K562 (cell line): ENCODE data around the gene NRP1. TPM values are rescaled to one million over a fixed set of nuclear protein-coding genes. Genes with fewer than 3 reads are reported as not detected.

Experiments
- ATAC-seq: fragments of 200-7000 bp; cut with Tn5 transposase; 3 replicates; pipeline ENCODE4 v1.9.1; 2020; ENCODE audit warnings: moderate library complexity
- BruUV-seq: library from RNA; stranded (reverse); fragments of 400-500 nt; replicated peaks from 2 replicates; lab custom pipeline; 2021; lab: Mats Ljungman, UMichigan
- CTCF ChIA-PET: fragments of 300-600 bp; formaldehyde crosslinking; extraction: SDS; loops from one replicate; lab custom pipeline; 2021; ENCODE audit warnings: low intra/inter-chr PET ratio; lab: Yijun Ruan, JAX
- POLR2A ChIA-PET: fragments of 300-600, 350-650 bp; sonication (Branson Sonifier 250); formaldehyde crosslinking; extraction: SDS; loops from one replicate; lab custom pipeline; 2021; ENCODE audit warnings: antibody characterized with exemption, inconsistent platforms; lab: Yijun Ruan, JAX
- DNase-seq, 4 experiments: peaks; one replicate each; pipeline versions ENCODE4 v3.0.0 to v3.0.0-alpha.2; 2011 to 2018; ENCODE audit warnings: low spot score in 3 of 4, mixed read lengths in 3 of 4; ENCODE audit errors: extremely low read depth in 1 of 4
- FAIRE-seq: peaks from 2 replicates; lab custom pipeline; 2011; peaks lifted over from hg19 to GRCh38; lab: Jason Lieb, UNC
- H2AFZ ChIP-seq: 2 replicates; pipeline ENCODE4 v1.6.0; 2011; ENCODE audit warnings: low read depth, low read length, control low read depth, inconsistent platforms
- H3K27ac ChIP-seq: fragments of 200-600 bp; 3 replicates; pipeline ENCODE4 v1.8.0; 2011; ENCODE audit warnings: low read depth, mild to moderate bottlenecking, control low read depth, inconsistent platforms, low read length, moderate library complexity, mixed read lengths; ENCODE audit errors: extremely low read depth
- H3K27me3 ChIP-seq, 2 experiments: fragments of 300-600 bp in 1 of 2; 2 replicates in 1 of 2; 3 replicates in 1 of 2; pipeline versions ENCODE4 v1.6.0 to v1.8.0; 2011; ENCODE audit warnings: inconsistent platforms in 2 of 2, low read length in 2 of 2, mild to moderate bottlenecking in 1 of 2, mixed read lengths in 1 of 2, moderate library complexity in 1 of 2; ENCODE audit not compliant: control insufficient read depth in 2 of 2, insufficient read depth in 2 of 2
- H3K36me3 ChIP-seq: fragments of 300-600 bp; 3 replicates; pipeline ENCODE4 v1.8.0; 2011; ENCODE audit warnings: mild to moderate bottlenecking, low read length, inconsistent platforms; ENCODE audit not compliant: control insufficient read depth, insufficient read depth
- H3K4me1 ChIP-seq, 2 experiments: fragments of 200-600 bp in 1 of 2; replicated peaks in 1 of 2; 2 replicates in 1 of 2; 3 replicates in 1 of 2; pipeline versions ENCODE4 v1.5.1 to v1.8.0; 2011; ENCODE audit warnings: inconsistent platforms in 2 of 2, low read length in 2 of 2, mild to moderate bottlenecking in 1 of 2, mixed read lengths in 1 of 2, moderate library complexity in 1 of 2; ENCODE audit not compliant: control insufficient read depth in 2 of 2, insufficient read depth in 2 of 2
- H3K4me2 ChIP-seq: 2 replicates; pipeline ENCODE4 v1.6.1; 2011; ENCODE audit warnings: low read length, control low read depth, inconsistent platforms, mixed read lengths; ENCODE audit not compliant: insufficient read depth
- H3K4me3 ChIP-seq: fragments of 200-600 bp; sonication (generic), shearing (Covaris generic); 2 replicates; pipeline ENCODE4 v1.5.1; 2016; ENCODE audit warnings: control low read depth, inconsistent platforms
- H3K79me2 ChIP-seq: fragments of 200-600 bp; 3 replicates; pipeline ENCODE4 v1.8.0; 2011; ENCODE audit warnings: low read length, inconsistent platforms; ENCODE audit not compliant: control insufficient read depth, insufficient read depth
- H3K9ac ChIP-seq, 2 experiments: 2 replicates each; pipeline versions ENCODE4 v1.6.0 to v1.6.1; 2011; ENCODE audit warnings: low read depth in 2 of 2, low read length in 2 of 2, control low read depth in 1 of 2, inconsistent platforms in 1 of 2, mild to moderate bottlenecking in 1 of 2, mixed read lengths in 1 of 2; ENCODE audit not compliant: insufficient read depth in 1 of 2
- H3K9me1 ChIP-seq: one replicate; pipeline ENCODE4 v1.6.0; 2011; ENCODE audit warnings: inconsistent platforms, mild to moderate bottlenecking, low read length, moderate library complexity; ENCODE audit not compliant: control insufficient read depth, insufficient read depth
- H3K9me3 ChIP-seq: replicated peaks from 2 replicates; pipeline ENCODE4 v1.5.1; 2011; ENCODE audit warnings: low read depth, low read length, inconsistent platforms; ENCODE audit not compliant: control insufficient read depth, insufficient read depth
- H4K20me1 ChIP-seq: replicated peaks from 2 replicates; pipeline ENCODE4 v1.6.1; 2011; ENCODE audit warnings: low read length, inconsistent platforms, mixed read lengths; ENCODE audit not compliant: control insufficient read depth, insufficient read depth
- BCOR ChIP-seq: fragments of 450-650 bp; IDR thresholded peaks from 2 replicates; pipeline ENCODE4 v1.6.1; 2016
- CBX3 ChIP-seq, 2 experiments: IDR thresholded peaks; 1 replicate in 1 of 2; 2 replicates in 1 of 2; pipeline ENCODE4 v1.6.1; 2012; ENCODE audit warnings: inconsistent platforms in 2 of 2, low read length in 2 of 2, borderline replicate concordance in 1 of 2, control low read depth in 1 of 2
- CHD7 ChIP-seq: fragments of 200-600 bp; sonication (generic); IDR thresholded peaks from one replicate; pipeline ENCODE4 v1.6.1; 2012; ENCODE audit warnings: mild to moderate bottlenecking, low read depth, low read length, inconsistent platforms
- GABPA ChIP-seq: fragments of 200-800 bp; sonication (Bioruptor generic); conservative IDR thresholded peaks from 2 replicates; pipeline ENCODE4 v1.6.1; 2016; ENCODE audit warnings: low read depth, missing genetic modification characterization, missing compliant biosample characterization
- ZBTB9 ChIP-seq: fragments of 450-650 bp; formaldehyde crosslinking; IDR thresholded peaks from 2 replicates; pipeline ENCODE4 v1.4.0; 2020; ENCODE audit warnings: mild to moderate bottlenecking, moderate library complexity
- ZNF165 ChIP-seq: fragments of 250-450 bp; sonication (Bioruptor Pico); IDR thresholded peaks from 2 replicates; pipeline ENCODE4 v1.4.0; 2020; ENCODE audit warnings: borderline replicate concordance
- ZNF3 ChIP-seq: fragments of 250-450 bp; sonication (Bioruptor Pico); IDR thresholded peaks from 2 replicates; pipeline ENCODE4 v1.5.0; 2021; ENCODE audit warnings: mild to moderate bottlenecking, moderate library complexity
- ZNF316 ChIP-seq: fragments of 450-650 bp; IDR thresholded peaks from 2 replicates; pipeline ENCODE4 v1.6.1; 2016
- WGBS: fragments of 100-300 bp; shearing (Covaris generic); methylation state at CpG from one replicate; pipeline ENCODE4 v1.1.6; 2016; ENCODE audit warnings: low coverage, mixed read lengths; ENCODE audit not compliant: insufficient coverage; ENCODE audit errors: missing lambda C conversion rate; 5-methylcytosine and 5-hydroxymethylcytosine counted together
- in situ Hi-C: fragments of 300-500 bp; cut with MboI; formaldehyde crosslinking; loops from 4 replicates; pipeline ENCODE4 v1.15.0; 2018; ENCODE audit warnings: inconsistent platforms, mixed read lengths
- intact Hi-C: fragments of 100-400 bp; cut with micrococcal nuclease; formaldehyde crosslinking; loops from 2 replicates; pipeline ENCODE4 v1.14.2; 2022
- polyA plus RNA-seq, 8 experiments: library from polyadenylated mRNA; depleted of rRNA in 4 of 8; stranded (reverse) in 5 of 8; unstranded in 3 of 8; fragments of >200 nt; fragmentation: Nextera tagmentation in 2 of 8; fragmentation: Illumina TruSeq in 1 of 8; extraction: Ambion mirVana in 2 of 8; extraction: Trizol in 1 of 8; gene quantifications; 2 replicates each; pipeline versions ENCODE4 v1.2.1 to v1.2.3, GENCODE V29; 2011 to 2014; ENCODE audit warnings: inconsistent platforms in 1 of 8, missing spikeins in 1 of 8
- total RNA-seq, 7 experiments: library from RNA; depleted of rRNA in 6 of 7; stranded (reverse); fragments of >200 nt in 6 of 7; fragmentation: Illumina TruSeq in 2 of 7; extraction: Trizol in 2 of 7; gene quantifications; 2 replicates each; pipeline versions ENCODE4 v1.2.1 to v1.2.3, GENCODE V29; 2011 to 2021; ENCODE audit warnings: low replicate concordance in 1 of 7

The NRP1 gene
- total and polyA plus RNA-seq, 9 of the 15 experiments (the other 6 are each of a cell fraction or from before 2014, with no cell fraction given): 0.01 to 0.38 (median 0.04) TPM; not detected in 5

- Histone ChIP-seq H3K4me2 (no peak overlapping the region), H3K36me3 (no peaks in the 10 kb centered on the region), H3K27ac (no peak overlapping the region), H4K20me1 (no peaks in the 10 kb centered on the region), H3K9ac (no peak overlapping the region), H3K27me3 (peaks cover 0 to 5% of the 10 kb centered on the region in 2 experiments; a peak in 2 of 5 replicates), H3K4me3 (no peak overlapping the region), H3K4me1 (no peaks in the 10 kb centered on the region), H3K9me1 (no peaks in the 10 kb centered on the region), H3K9me3 (no peaks in the 10 kb centered on the region), H2AFZ (no peak overlapping the region), H3K79me2 (no peaks in the 10 kb centered on the region)
- intact Hi-C loops: no loop called here
- DNase-seq: no peak
- no peak for FAIRE-seq
- BruUV-seq: no TSS peak
- ChIA-PET CTCF (no interaction called here), POLR2A (no interaction called here)
- ATAC-seq: no peak
- in situ Hi-C loops: no loop called here
- WGBS: 2% methylated on average over 7 of the region's 7 CpGs
- TF ChIP-seq ZNF316 (no peak), ZNF165 (CRISPR knock-in tag) (no peak), GABPA (tag) (no peak), CBX3 (IDR thresholded peaks at IDR 0.05; ENCODE audit: borderline replicate concordance in 1 of 2, low read length in 2 of 2) (no peak), BCOR (no peak), ZBTB9 (CRISPR knock-in tag) (no peak), ZNF3 (CRISPR knock-in tag) (no peak), CHD7 (no peak)
Observed at GRCh38 chr10:33249659-33250345, 84.7 kb downstream of the NRP1 start.
